Osteocyte (in vitro differentiated cells): ENCODE data around the gene NBL1. TPM values are rescaled to one million over a fixed set of nuclear protein-coding genes. Genes with fewer than 3 reads are reported as not detected.
A peak's percentile ranks its signal among the peaks of the same experiment; 100 is the strongest.
"Not testable (repeated sequence)": the region's sequence is repeated elsewhere in the genome, so short reads cannot be mapped to it uniquely, and the experiment has no call there.

Source experiments
- DNase-seq: peaks from one replicate; pipeline ENCODE4 v3.0.0; 2021; ENCODE audit warnings: mixed read lengths; ENCODE audit not compliant: unreplicated experiment; ENCODE audit errors: extremely low spot score
- H3K27ac Mint-ChIP-seq: one replicate; pipeline ENCODE4 v1.8.0; 2021; ENCODE audit warnings: mild to moderate bottlenecking, mixed read lengths; ENCODE audit not compliant: unreplicated experiment
- H3K27me3 Mint-ChIP-seq: one replicate; pipeline ENCODE4 v1.8.0; 2021; ENCODE audit warnings: mixed read lengths; ENCODE audit not compliant: unreplicated experiment
- H3K36me3 Mint-ChIP-seq: one replicate; pipeline ENCODE4 v1.8.0; 2021; ENCODE audit warnings: mixed read lengths; ENCODE audit not compliant: unreplicated experiment
- H3K4me1 Mint-ChIP-seq: one replicate; pipeline ENCODE4 v1.8.0; 2021; ENCODE audit warnings: mixed read lengths; ENCODE audit not compliant: unreplicated experiment
- H3K4me3 Mint-ChIP-seq: one replicate; pipeline ENCODE4 v1.8.0; 2021; ENCODE audit warnings: mild to moderate bottlenecking, moderate library complexity, mixed read lengths; ENCODE audit not compliant: unreplicated experiment
- H3K9me3 Mint-ChIP-seq: one replicate; pipeline ENCODE4 v1.8.0; 2021; ENCODE audit warnings: mixed read lengths; ENCODE audit not compliant: unreplicated experiment
- total RNA-seq: library from RNA; stranded (reverse); gene quantifications from 2 replicates; pipeline ENCODE4 v1.2.1, GENCODE V29; 2021
- TF ChIP-seq, protein P1 (sequence below): fragments of 200-600 bp; sonication (generic); IDR thresholded peaks from 2 replicates; pipeline ENCODE4 v1.5.0; 2021; ENCODE audit warnings: antibody characterized with exemption, mild to moderate bottlenecking, moderate library complexity

The NBL1 gene
- total RNA-seq, 1 donor from 2014 or later = 547 TPM

DNA sequence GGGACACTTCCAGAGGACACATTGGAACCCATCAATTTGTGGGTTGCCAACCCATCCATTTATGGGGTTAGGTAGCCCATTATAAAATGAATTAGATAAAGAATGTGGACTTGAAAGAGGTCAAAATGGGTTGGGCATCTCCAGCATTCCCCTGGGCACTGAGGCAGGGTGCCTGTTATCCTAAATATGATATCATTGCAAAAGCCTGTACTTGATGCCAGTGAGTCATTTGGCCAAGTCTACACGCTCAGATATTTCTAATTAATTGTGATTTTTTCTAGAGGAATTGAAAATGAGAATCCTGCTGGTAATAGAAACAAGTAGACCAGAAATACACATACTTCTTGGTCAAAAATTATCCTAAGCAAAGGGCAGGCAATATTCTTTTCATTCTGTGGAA is 21.9 kb upstream of the NBL1 start:
- Mint-ChIP-seq H3K27ac (peak overlapping the region; percentile 72), H3K4me3 (no peak overlapping the region), H3K4me1 (peaks cover 62% of the 10 kb centered on the region), H3K9me3 (no peaks in the 10 kb centered on the region), H3K27me3 (no peaks in the 10 kb centered on the region), H3K36me3 (peaks cover 28% of the 10 kb centered on the region)
- TF ChIP-seq, protein P1, sequence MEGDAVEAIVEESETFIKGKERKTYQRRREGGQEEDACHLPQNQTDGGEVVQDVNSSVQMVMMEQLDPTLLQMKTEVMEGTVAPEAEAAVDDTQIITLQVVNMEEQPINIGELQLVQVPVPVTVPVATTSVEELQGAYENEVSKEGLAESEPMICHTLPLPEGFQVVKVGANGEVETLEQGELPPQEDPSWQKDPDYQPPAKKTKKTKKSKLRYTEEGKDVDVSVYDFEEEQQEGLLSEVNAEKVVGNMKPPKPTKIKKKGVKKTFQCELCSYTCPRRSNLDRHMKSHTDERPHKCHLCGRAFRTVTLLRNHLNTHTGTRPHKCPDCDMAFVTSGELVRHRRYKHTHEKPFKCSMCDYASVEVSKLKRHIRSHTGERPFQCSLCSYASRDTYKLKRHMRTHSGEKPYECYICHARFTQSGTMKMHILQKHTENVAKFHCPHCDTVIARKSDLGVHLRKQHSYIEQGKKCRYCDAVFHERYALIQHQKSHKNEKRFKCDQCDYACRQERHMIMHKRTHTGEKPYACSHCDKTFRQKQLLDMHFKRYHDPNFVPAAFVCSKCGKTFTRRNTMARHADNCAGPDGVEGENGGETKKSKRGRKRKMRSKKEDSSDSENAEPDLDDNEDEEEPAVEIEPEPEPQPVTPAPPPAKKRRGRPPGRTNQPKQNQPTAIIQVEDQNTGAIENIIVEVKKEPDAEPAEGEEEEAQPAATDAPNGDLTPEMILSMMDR = no peak
- no peak for DNase-seq

DNA sequence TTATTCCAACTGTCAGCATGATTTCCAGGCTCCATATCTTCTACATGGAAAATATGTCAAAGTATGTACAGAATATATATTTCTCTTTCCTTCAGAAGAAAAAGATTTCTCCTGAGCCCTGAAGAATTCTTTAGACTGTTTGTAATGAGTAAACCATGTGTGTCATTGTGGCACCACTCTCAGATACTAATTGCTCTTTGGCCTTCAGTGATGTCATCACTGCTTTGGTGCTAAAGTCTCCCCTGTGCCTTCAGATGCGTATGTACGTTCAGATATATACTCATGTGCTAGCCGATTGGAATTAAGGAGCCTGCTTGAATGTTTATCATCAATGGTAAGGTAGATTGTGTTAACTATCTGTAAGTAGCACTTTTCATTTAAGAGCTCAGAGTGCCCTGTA is 20.6 kb upstream of the NBL1 start:
- peak overlapping the region; percentile 10 for H3K27ac Mint-ChIP-seq

DNA sequence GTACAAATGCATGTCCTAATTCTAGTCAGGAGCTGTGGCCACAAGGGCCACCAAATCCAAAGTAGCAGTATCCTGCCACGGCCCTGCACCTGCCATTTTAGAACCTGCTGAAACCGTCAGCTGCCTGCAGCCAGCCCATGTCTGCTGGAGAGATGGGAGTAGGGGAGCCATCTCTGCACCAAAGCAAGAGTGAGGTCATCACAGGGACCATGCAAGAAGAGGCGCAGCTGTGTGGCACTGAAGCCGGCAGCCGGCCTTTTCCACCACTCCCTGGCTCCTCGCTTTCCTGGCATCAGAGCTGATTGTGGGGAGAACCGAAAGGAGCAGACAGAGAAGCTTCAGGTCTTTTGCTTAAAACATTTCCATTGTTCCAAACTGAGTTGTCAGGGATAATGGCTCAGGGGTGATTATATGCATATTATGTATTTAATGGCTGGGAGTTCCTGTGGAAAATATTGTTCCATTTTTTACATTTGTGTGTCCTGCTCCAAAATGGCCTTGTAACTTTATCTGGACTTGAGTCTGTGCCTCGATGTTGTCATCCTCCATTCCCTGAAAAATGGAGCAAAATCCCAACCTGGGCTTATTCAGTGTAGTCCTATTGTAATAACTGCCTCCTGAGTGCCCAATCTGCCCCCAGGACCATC is 18.7 kb upstream of the NBL1 start:
- Mint-ChIP-seq H3K4me1 (peaks cover 43% of the 10 kb centered on the region), H3K9me3 (no peaks in the 10 kb centered on the region), H3K27ac (no peak overlapping the region), H3K27me3 (no peaks in the 10 kb centered on the region), H3K36me3 (peaks cover 44% of the 10 kb centered on the region), H3K4me3 (no peak overlapping the region)
- TF ChIP-seq, protein P1 = no peak
- no peak for DNase-seq

More for the DNA sequence above, 20.6 kb upstream of the NBL1 start:
- no peak for DNase-seq
- Mint-ChIP-seq H3K9me3 (no peaks in the 10 kb centered on the region), H3K4me1 (peaks cover 53% of the 10 kb centered on the region), H3K4me3 (no peak overlapping the region), H3K27me3 (no peaks in the 10 kb centered on the region), H3K36me3 (peaks cover 35% of the 10 kb centered on the region)
- TF ChIP-seq, protein P1 = no peak

DNA sequence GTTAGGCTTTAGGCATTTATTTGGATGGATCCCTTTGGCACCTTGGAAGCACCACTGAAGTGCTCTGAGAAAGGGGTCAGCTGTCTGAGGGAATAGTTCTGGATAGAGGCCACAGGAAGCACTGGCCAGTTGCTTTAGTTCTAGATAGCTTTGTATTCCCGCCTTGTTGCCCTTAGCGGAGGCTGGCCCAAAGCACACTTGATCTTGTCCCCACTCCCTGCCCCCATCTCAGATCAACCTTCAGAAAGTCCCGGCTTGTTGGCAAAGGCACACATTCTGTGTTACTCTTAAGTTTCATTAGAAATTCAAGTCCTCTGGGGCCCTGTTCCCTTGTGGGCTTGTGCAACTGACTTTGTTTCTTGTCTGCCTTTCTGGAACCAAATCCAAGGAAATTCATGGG is 15.2 kb upstream of the NBL1 start:
- Mint-ChIP-seq H3K4me1 (peaks cover 10% of the 10 kb centered on the region), H3K36me3 (peaks cover 38% of the 10 kb centered on the region), H3K27ac (peak overlapping the region; percentile 44), H3K4me3 (no peak overlapping the region), H3K9me3 (no peaks in the 10 kb centered on the region), H3K27me3 (no peaks in the 10 kb centered on the region)
- TF ChIP-seq, protein P1 = no peak
- no peak for DNase-seq

DNA sequence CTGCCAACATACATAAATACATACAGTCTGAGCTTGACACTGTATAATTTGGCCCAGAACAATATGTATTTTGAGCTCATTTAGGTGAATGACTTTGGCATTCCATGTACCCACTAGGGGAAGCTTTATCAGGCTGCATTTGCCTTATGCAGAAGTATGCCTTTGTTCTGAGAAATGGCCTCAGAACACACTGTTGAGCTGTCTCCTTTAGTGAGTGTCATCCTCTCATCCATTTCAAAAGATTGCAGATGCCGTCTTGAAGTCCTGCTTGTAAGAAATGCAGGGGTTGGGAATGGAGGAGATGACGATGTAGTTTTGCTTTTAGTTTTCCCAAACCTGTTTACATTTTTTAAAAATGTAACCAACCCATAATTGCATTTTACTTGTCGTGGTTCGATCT is 14.8 kb upstream of the NBL1 start:
- H3K9me3 Mint-ChIP-seq = no peaks in the 10 kb centered on the region
- TF ChIP-seq, protein P1 = no peak
- H3K27me3 Mint-ChIP-seq = no peaks in the 10 kb centered on the region
- DNase-seq = no peak
- no peak overlapping the region for H3K27ac Mint-ChIP-seq
- peaks cover 37% of the 10 kb centered on the region for H3K36me3 Mint-ChIP-seq
- no peak overlapping the region for H3K4me3 Mint-ChIP-seq
- H3K4me1 Mint-ChIP-seq = peaks cover 10% of the 10 kb centered on the region

DNA sequence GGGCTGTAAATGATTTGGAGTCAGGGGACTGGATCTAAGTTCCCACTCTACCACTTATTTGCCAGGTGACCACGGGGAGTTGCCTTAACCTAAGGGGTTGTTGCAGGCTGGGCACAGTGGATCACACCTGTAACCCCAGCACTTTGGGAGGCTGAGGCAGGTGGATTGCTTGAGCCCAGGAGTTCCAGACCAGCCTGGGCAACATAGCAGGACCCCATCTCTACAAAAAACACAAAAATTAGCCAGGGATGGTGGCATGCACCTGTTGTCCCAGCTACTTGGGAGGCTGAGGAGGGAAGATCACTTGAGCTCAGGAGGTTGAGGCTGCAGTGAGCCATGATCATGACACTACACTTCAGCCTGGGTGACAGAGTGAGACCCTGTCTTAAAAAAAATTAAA is 13.9 kb upstream of the NBL1 start:
- not testable (repeated sequence) for H3K27me3 Mint-ChIP-seq, H3K4me3 Mint-ChIP-seq, H3K9me3 Mint-ChIP-seq, H3K4me1 Mint-ChIP-seq, H3K27ac Mint-ChIP-seq, DNase-seq
- peaks cover 31% of the 10 kb centered on the region for H3K36me3 Mint-ChIP-seq
